ENCODE measurements around the gene ABCC2. TPM values are rescaled to one million over a fixed set of nuclear protein-coding genes. Genes with fewer than 3 reads are reported as not detected.
"Not testable (repeated sequence)": the region's sequence is repeated elsewhere in the genome, so short reads cannot be mapped to it uniquely, and the experiment has no call there.

ABCC2 gene
- total and polyA plus RNA-seq, 4 experiments from 2014 or later = 0.72 to 6.7 (median 3.8) TPM

GRCh38 chr10:99828464-99828863, 46.0 kb downstream of the ABCC2 start:
- Histone ChIP-seq H3K4me3 (ENCODE audit: low read length in 2 of 2) (no peak overlapping the region), H3K9me3 (ENCODE audit: control insufficient read depth in 1 of 2, low read length in 2 of 2) (no peaks in the 10 kb centered on the region), H3K4me1 (ENCODE audit: insufficient read depth, low read length) (no peaks in the 10 kb centered on the region), H3K27ac (ENCODE audit: low read depth, low read length) (no peak overlapping the region), H3K27me3 (ENCODE audit: insufficient read depth, low read length) (no peaks in the 10 kb centered on the region), H3K36me3 (ENCODE audit: insufficient read depth, low read length) (no peaks in the 10 kb centered on the region)
- peak in 2 of 5 donors; percentile 11 to 17 for DNase-seq
- H3K4me1 Mint-ChIP-seq = peaks cover 8 to 12% (median 10%) of the 10 kb centered on the region in 4 donors
- CTCF ChIA-PET (ENCODE audit: partially characterized antibody) = interaction anchor here (1.8 kb wide), 1 partner anchor 17 kb away, joined by 10 read pairs; no protein-coding TSS in a partner anchor
- intact Hi-C loops (cut with micrococcal nuclease) = no loop called here
- POLR2A ChIA-PET (ENCODE audit: partially characterized antibody) = no interaction called here
- H3K9me3 Mint-ChIP-seq = peaks cover 3 to 20% (median 14%) of the 10 kb centered on the region in 8 donors
- peaks cover 3 to 21% of the 10 kb centered on the region in 2 donors for H3K36me3 Mint-ChIP-seq
- no peaks in the 10 kb centered on the region for H3K27me3 Mint-ChIP-seq
- H3K27ac Mint-ChIP-seq = peak overlapping the region in 3 of 7 donors; percentile 38 to 84 (median 55)
- H3K4me3 Mint-ChIP-seq = peak overlapping the region in 3 of 8 donors; percentile 0 to 27 (median 13)

DNA sequence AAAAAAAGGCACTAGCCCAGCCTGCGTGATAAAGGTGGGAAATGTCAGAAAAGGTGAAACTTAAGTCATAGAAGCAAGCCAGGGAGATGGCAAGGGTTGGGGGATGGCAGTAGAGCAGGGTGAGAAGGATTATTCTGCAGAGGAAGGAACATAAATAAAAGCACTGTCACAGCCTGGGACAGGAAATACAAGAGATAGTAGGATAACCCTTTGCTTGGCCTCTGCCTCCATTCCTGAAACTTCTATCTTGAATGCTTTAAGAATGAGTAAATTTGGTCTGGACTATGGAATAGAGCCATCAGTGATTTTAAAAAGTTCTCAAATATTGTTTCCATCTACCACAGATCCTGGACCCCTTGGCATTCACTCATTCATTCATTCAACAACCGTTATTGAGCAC, 50.0 kb downstream of the ABCC2 start:
- no peaks in the 10 kb centered on the region for H3K4me1 ChIP-seq (ENCODE audit: insufficient read depth, low read length)
- H3K4me1 Mint-ChIP-seq = peaks cover 8 to 12% (median 10%) of the 10 kb centered on the region in 4 donors
- H3K36me3 Mint-ChIP-seq = peaks cover 3 to 26% of the 10 kb centered on the region in 2 donors
- no peak overlapping the region for H3K27ac Mint-ChIP-seq
- no peak overlapping the region for H3K27ac ChIP-seq (ENCODE audit: low read depth, low read length)
- H3K36me3 ChIP-seq (ENCODE audit: insufficient read depth, low read length) = no peaks in the 10 kb centered on the region
- ChIA-PET POLR2A (ENCODE audit: partially characterized antibody) (no interaction called here), CTCF (ENCODE audit: partially characterized antibody) (interaction anchor here (1.4 kb wide), 1 partner anchor 13 kb away, joined by 5 read pairs; no protein-coding TSS in a partner anchor)
- H3K4me3 Mint-ChIP-seq = no peak overlapping the region
- intact Hi-C loops (cut with micrococcal nuclease) = no loop called here
- H3K4me3 ChIP-seq (ENCODE audit: low read length in 2 of 2) = no peak overlapping the region
- peaks cover 3 to 20% (median 14%) of the 10 kb centered on the region in 8 donors for H3K9me3 Mint-ChIP-seq
- H3K9me3 ChIP-seq (ENCODE audit: control insufficient read depth in 1 of 2, low read length in 2 of 2) = no peaks in the 10 kb centered on the region
- H3K27me3 Mint-ChIP-seq = no peaks in the 10 kb centered on the region
- no peaks in the 10 kb centered on the region for H3K27me3 ChIP-seq (ENCODE audit: insufficient read depth, low read length)
- no peak for DNase-seq

DNA sequence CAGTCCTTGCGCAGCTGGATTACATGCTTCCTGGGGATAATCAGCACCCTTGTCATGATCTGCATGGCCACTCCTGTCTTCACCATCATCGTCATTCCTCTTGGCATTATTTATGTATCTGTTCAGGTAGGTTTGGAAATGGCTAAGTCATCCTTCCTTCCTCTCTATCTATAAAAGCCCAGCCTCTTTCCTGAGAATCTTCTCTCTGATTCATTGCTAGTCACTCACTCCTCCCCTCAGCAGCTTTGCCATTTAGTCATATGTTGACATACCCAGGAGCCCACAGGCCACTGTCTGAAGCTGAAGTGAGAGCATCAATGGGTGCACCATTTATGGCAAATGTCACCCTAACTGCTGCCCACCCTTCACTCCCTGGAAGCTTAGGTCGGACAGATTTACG, 52.0 kb downstream of the ABCC2 start:
- no peaks in the 10 kb centered on the region for H3K27me3 ChIP-seq (ENCODE audit: insufficient read depth, low read length)
- H3K27ac ChIP-seq (ENCODE audit: low read depth, low read length) = no peak overlapping the region
- no peaks in the 10 kb centered on the region for H3K27me3 Mint-ChIP-seq
- H3K4me1 Mint-ChIP-seq = no peaks in the 10 kb centered on the region
- ChIA-PET POLR2A (ENCODE audit: partially characterized antibody) (no interaction called here), CTCF (ENCODE audit: partially characterized antibody) (interaction anchor here (2.1 to 2.3 kb wide), 2 partner anchors 11 to 211 kb away, joined by 7 to 8 read pairs; no protein-coding TSS in a partner anchor)
- no peaks in the 10 kb centered on the region for H3K36me3 ChIP-seq (ENCODE audit: insufficient read depth, low read length)
- no peak for DNase-seq
- no peaks in the 10 kb centered on the region for H3K9me3 ChIP-seq (ENCODE audit: control insufficient read depth in 1 of 2, low read length in 2 of 2)
- H3K9me3 Mint-ChIP-seq = peaks cover 0 to 9% (median 4%) of the 10 kb centered on the region in 8 donors
- intact Hi-C loops (cut with micrococcal nuclease) = no loop called here
- no peak overlapping the region for H3K4me3 ChIP-seq (ENCODE audit: low read length in 2 of 2)
- H3K27ac Mint-ChIP-seq = no peak overlapping the region
- H3K36me3 Mint-ChIP-seq = peaks cover 0 to 22% of the 10 kb centered on the region in 2 donors
- H3K4me3 Mint-ChIP-seq = no peak overlapping the region
- no peaks in the 10 kb centered on the region for H3K4me1 ChIP-seq (ENCODE audit: insufficient read depth, low read length)

GRCh38 chr10:99835947-99836346, 53.5 kb downstream of the ABCC2 start:
- intact Hi-C loops (cut with micrococcal nuclease) = no loop called here
- H3K9me3 Mint-ChIP-seq = no peaks in the 10 kb centered on the region
- no peak overlapping the region for H3K27ac Mint-ChIP-seq
- H3K4me3 Mint-ChIP-seq = no peak overlapping the region
- H3K4me1 Mint-ChIP-seq = no peaks in the 10 kb centered on the region
- no peaks in the 10 kb centered on the region for H3K9me3 ChIP-seq (ENCODE audit: control insufficient read depth in 1 of 2, low read length in 2 of 2)
- H3K27me3 ChIP-seq (ENCODE audit: insufficient read depth, low read length) = no peaks in the 10 kb centered on the region
- ChIA-PET CTCF (ENCODE audit: partially characterized antibody) (interaction anchor here (2.3 kb wide), 1 partner anchor 210 kb away, joined by 7 read pairs; no protein-coding TSS in a partner anchor), POLR2A (ENCODE audit: partially characterized antibody) (no interaction called here)
- no peaks in the 10 kb centered on the region for H3K4me1 ChIP-seq (ENCODE audit: insufficient read depth, low read length)
- DNase-seq = no peak
- H3K36me3 Mint-ChIP-seq = peaks cover 0 to 14% of the 10 kb centered on the region in 2 donors
- no peaks in the 10 kb centered on the region for H3K36me3 ChIP-seq (ENCODE audit: insufficient read depth, low read length)
- no peak overlapping the region for H3K4me3 ChIP-seq (ENCODE audit: low read length in 2 of 2)
- H3K27me3 Mint-ChIP-seq = no peaks in the 10 kb centered on the region
- no peak overlapping the region for H3K27ac ChIP-seq (ENCODE audit: low read depth, low read length)

GRCh38 chr10:99836711-99837110, 54.3 kb downstream of the ABCC2 start:
- POLR2A ChIA-PET (ENCODE audit: partially characterized antibody) = no interaction called here
- Histone ChIP-seq H3K9me3 (ENCODE audit: control insufficient read depth in 1 of 2, low read length in 2 of 2) (no peaks in the 10 kb centered on the region), H3K27me3 (ENCODE audit: insufficient read depth, low read length) (no peaks in the 10 kb centered on the region), H3K27ac (ENCODE audit: low read depth, low read length) (no peak overlapping the region), H3K4me1 (ENCODE audit: insufficient read depth, low read length) (no peaks in the 10 kb centered on the region), H3K4me3 (ENCODE audit: low read length in 2 of 2) (no peak overlapping the region), H3K36me3 (ENCODE audit: insufficient read depth, low read length) (no peaks in the 10 kb centered on the region)
- CTCF ChIA-PET (ENCODE audit: partially characterized antibody) = no interaction called here
- H3K4me1 Mint-ChIP-seq = no peaks in the 10 kb centered on the region
- H3K36me3 Mint-ChIP-seq = peaks cover 0 to 10% of the 10 kb centered on the region in 2 donors
- no peak for DNase-seq
- no peak overlapping the region for H3K4me3 Mint-ChIP-seq
- H3K27ac Mint-ChIP-seq = no peak overlapping the region
- no peaks in the 10 kb centered on the region for H3K9me3 Mint-ChIP-seq
- H3K27me3 Mint-ChIP-seq = no peaks in the 10 kb centered on the region
- intact Hi-C loops (cut with micrococcal nuclease) = no loop called here

DNA sequence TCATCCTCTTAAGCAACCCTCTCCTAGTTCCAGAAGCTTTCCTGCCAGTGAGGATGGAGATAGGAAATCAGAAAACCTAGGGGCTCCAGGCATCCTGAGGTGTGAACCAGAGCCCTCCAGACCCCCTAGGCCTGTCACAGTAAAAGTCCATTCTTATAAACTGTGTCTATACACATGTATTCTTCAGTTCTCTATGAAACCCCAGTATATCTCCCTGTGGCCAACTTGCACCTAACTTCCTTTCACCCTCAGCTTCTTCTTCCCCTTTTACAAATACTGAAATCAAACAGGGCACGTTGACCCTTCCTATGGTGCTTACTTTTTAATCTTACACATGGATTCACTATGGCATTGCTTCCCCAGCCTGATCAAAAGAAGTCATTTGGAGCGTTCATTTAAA, 58.4 kb downstream of the ABCC2 start:
- H3K4me1 Mint-ChIP-seq; H3K27me3 Mint-ChIP-seq; H3K4me3 Mint-ChIP-seq; H3K27ac ChIP-seq (ENCODE audit: low read depth, low read length); H3K36me3 ChIP-seq (ENCODE audit: insufficient read depth, low read length); H3K9me3 Mint-ChIP-seq; H3K27me3 ChIP-seq (ENCODE audit: insufficient read depth, low read length); H3K9me3 ChIP-seq (ENCODE audit: control insufficient read depth in 1 of 2, low read length in 2 of 2); POLR2A ChIA-PET (ENCODE audit: partially characterized antibody); H3K27ac Mint-ChIP-seq; intact Hi-C loops (cut with micrococcal nuclease); H3K36me3 Mint-ChIP-seq; DNase-seq; H3K4me1 ChIP-seq (ENCODE audit: insufficient read depth, low read length); H3K4me3 ChIP-seq (ENCODE audit: low read length in 2 of 2): not testable (repeated sequence)
- CTCF ChIA-PET (ENCODE audit: partially characterized antibody) = interaction anchor here (11.2 kb wide), 1 partner anchor 208 kb away, joined by 336 read pairs; no protein-coding TSS in a partner anchor

DNA sequence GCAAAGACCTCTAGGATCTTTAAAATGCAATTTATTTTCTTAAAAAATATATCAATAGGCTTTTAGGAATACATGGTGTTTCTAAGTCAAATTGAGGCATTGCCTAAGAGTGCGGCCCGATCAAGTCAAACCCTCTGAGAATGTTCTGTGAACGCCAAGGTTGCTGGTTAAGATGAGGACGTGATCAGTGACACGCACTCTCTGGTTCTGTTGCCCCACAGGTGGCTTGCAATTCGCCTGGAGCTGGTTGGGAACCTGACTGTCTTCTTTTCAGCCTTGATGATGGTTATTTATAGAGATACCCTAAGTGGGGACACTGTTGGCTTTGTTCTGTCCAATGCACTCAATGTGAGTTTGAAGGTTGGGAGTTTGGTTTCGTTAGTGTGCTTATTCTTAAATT, 59.3 kb downstream of the ABCC2 start:
- no peak overlapping the region for H3K27ac Mint-ChIP-seq
- CTCF ChIA-PET (ENCODE audit: partially characterized antibody) = interaction anchor here (11.2 kb wide), 1 partner anchor 207 kb away, joined by 336 read pairs; no protein-coding TSS in a partner anchor
- no peaks in the 10 kb centered on the region for H3K27me3 ChIP-seq (ENCODE audit: insufficient read depth, low read length)

More for the DNA sequence above, 59.3 kb downstream of the ABCC2 start:
- intact Hi-C loops (cut with micrococcal nuclease) = no loop called here
- Mint-ChIP-seq H3K4me3 (no peak overlapping the region), H3K36me3 (no peaks in the 10 kb centered on the region), H3K4me1 (peaks cover 4 to 7% (median 4%) of the 10 kb centered on the region in 4 donors), H3K9me3 (no peaks in the 10 kb centered on the region), H3K27me3 (no peaks in the 10 kb centered on the region)
- POLR2A ChIA-PET (ENCODE audit: partially characterized antibody) = no interaction called here
- H3K4me3 ChIP-seq (ENCODE audit: low read length in 2 of 2) = no peak overlapping the region
- H3K27ac ChIP-seq (ENCODE audit: low read depth, low read length) = no peak overlapping the region
- DNase-seq = no peak
- H3K36me3 ChIP-seq (ENCODE audit: insufficient read depth, low read length) = no peaks in the 10 kb centered on the region
- H3K4me1 ChIP-seq (ENCODE audit: insufficient read depth, low read length) = peaks cover 4% of the 10 kb centered on the region
- H3K9me3 ChIP-seq (ENCODE audit: control insufficient read depth in 1 of 2, low read length in 2 of 2) = no peaks in the 10 kb centered on the region

Measured in CD4-positive, alpha-beta memory T cell (primary cell).